ENCODE data around the gene SMG9.
A peak's percentile ranks its signal among the peaks of the same experiment; 100 is the strongest.

SMG9 gene

GRCh38 chr19:43755256-43755801 is 567 bp upstream of the SMG9 start:
- DNase-seq (ENCODE audit: low spot score), result peak; percentile 68

- DNase-seq (ENCODE audit: low spot score), result no peak
Observed at GRCh38 chr19:43754253-43754502, 584 bp downstream of the SMG9 start.

- no peak for DNase-seq (ENCODE audit: low spot score)
Observed at GRCh38 chr19:43752287-43752875, 2.4 kb downstream of the SMG9 start.

GRCh38 chr19:43751466-43752220 is 3.1 kb downstream of the SMG9 start:
- no peak for DNase-seq (ENCODE audit: low spot score)

- DNase-seq (ENCODE audit: low spot score), result no peak
Observed at GRCh38 chr19:43749898-43750297, 4.9 kb downstream of the SMG9 start.

- DNase-seq (ENCODE audit: low spot score), result no peak
Observed at GRCh38 chr19:43749152-43749551, 5.6 kb downstream of the SMG9 start.

GRCh38 chr19:43748685-43749084 is 6.1 kb downstream of the SMG9 start:
- DNase-seq (ENCODE audit: low spot score), result no peak

- DNase-seq (ENCODE audit: low spot score), result no peak
Observed at GRCh38 chr19:43748205-43748594, 6.6 kb downstream of the SMG9 start.

- DNase-seq (ENCODE audit: low spot score), result no peak
Observed at GRCh38 chr19:43747557-43748204, 7.1 kb downstream of the SMG9 start.

GRCh38 chr19:43743059-43743458 is 11.7 kb downstream of the SMG9 start:
- peak; percentile 47 for DNase-seq (ENCODE audit: low spot score)

- no peak for DNase-seq (ENCODE audit: low spot score)
Observed at GRCh38 chr19:43741075-43741825, 13.5 kb downstream of the SMG9 start.

GRCh38 chr19:43739439-43740235 is 15.1 kb downstream of the SMG9 start:
- DNase-seq (ENCODE audit: low spot score), result no peak

- no peak for DNase-seq (ENCODE audit: low spot score)
Observed at GRCh38 chr19:43738780-43739211, 16.0 kb downstream of the SMG9 start.

GRCh38 chr19:43735957-43736356 is 18.8 kb downstream of the SMG9 start:
- DNase-seq (ENCODE audit: low spot score), result peak; percentile 86

- no peak for DNase-seq (ENCODE audit: low spot score)
Observed at GRCh38 chr19:43735013-43735412, 19.7 kb downstream of the SMG9 start.

GRCh38 chr19:43731846-43732245 is 22.9 kb downstream of the SMG9 start:
- no peak for DNase-seq (ENCODE audit: low spot score)

- no peak for DNase-seq (ENCODE audit: low spot score)
Observed at GRCh38 chr19:43731346-43731745, 23.4 kb downstream of the SMG9 start.

- DNase-seq (ENCODE audit: low spot score), result no peak
Observed at GRCh38 chr19:43729919-43730318, 24.8 kb downstream of the SMG9 start.

GRCh38 chr19:43727593-43727853 is 27.2 kb downstream of the SMG9 start:
- DNase-seq (ENCODE audit: low spot score), result no peak

- DNase-seq (ENCODE audit: low spot score), result no peak
Observed at GRCh38 chr19:43726736-43727592, 27.8 kb downstream of the SMG9 start.

- DNase-seq (ENCODE audit: low spot score), result no peak
Observed at GRCh38 chr19:43725468-43725867, 29.3 kb downstream of the SMG9 start.
